Kidney capillary endothelial cell (primary cell): ENCODE data around the gene AMH.
"Not testable (repeated sequence)": the region's sequence is repeated elsewhere in the genome, so short reads cannot be mapped to it uniquely, and the experiment has no call there.

ENCODE experiments used
- DNase-seq: peaks from one replicate; pipeline ENCODE4 v3.0.0-alpha.2; 2018; ENCODE audit warnings: low spot score

Gene AMH

DNA sequence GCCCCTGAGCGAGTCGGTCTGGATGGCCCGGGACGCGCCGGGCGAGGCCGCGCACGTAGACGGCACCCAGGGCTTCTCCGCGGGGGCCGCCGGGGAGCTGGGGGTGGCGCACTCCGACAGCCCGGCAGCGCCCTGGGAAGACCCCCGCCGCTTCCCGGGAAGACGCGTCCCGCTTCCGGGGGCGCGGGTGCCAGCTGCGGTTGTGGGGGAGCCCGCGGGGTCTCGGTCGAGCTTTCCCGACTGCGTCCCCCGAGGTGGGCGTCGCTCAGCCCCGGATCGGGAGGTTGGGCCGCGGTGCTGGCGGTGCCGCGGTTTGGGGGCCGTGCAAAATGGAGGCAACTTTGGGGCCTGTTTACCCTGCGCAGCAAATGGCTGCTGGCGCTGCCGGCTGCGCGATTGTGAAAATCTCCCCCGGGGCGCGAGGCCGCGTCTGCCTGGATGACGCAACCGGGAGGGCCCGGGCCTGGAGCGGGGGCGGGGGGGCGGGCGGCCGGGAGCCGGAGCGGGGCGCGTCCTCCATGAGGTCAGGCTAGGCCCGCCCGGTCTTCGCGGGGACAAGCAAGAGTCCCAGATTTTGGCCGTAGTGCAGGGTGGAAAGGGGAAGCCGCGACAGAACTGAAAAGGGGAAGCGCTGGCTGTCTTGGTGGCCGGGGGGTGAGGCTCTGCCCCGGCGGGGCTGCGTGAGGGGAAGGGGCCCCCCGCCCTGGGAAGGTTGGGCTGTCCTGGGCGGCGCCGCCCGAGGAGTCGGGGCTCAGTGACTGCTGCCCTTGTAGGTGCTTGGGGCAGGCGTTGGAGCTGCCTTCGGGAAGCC, 21.5 kb downstream of the AMH start:
- DNase-seq = no peak

GRCh38 chr19:2271234-2272103, 22.3 kb downstream of the AMH start:
- DNase-seq = no peak

GRCh38 chr19:2273356-2274184, 24.4 kb downstream of the AMH start:
- peak; percentile 79 for DNase-seq

- DNase-seq = no peak
Measured at GRCh38 chr19:2274185-2274711, 25.1 kb downstream of the AMH start.

DNA sequence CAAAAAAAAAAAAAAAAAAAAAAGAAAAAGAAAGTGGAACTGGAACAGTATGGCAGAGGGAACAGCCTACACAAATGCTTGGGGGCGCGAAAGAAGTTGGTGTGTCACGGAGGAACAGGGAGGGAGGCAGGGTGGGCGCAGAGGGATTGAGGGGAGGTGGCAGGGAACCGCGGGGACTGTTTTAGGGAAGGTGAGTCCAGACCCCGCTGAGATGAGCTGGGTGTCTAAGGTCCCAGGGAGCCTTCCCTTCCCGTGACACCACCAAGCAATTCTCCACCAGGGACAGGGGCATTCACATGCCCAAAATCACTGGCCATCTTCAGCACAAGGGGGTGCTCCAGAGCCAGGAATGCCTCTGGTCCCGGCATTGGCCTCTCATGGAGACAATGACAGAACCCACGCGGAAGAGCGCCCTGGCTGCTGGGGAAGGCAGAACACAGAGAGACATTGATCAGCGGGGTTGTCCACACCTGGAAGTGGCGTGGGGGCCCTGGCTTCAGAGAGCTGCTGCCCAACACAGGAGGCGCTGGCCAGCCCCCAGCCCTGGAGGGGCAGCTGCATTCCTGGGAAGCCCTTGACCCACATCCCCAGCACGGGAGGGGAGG, 25.9 kb downstream of the AMH start:
- DNase-seq = no peak

- no peak for DNase-seq
Measured at GRCh38 chr19:2275588-2276428, 26.7 kb downstream of the AMH start.

GRCh38 chr19:2276429-2276986, 27.4 kb downstream of the AMH start:
- no peak for DNase-seq

DNA sequence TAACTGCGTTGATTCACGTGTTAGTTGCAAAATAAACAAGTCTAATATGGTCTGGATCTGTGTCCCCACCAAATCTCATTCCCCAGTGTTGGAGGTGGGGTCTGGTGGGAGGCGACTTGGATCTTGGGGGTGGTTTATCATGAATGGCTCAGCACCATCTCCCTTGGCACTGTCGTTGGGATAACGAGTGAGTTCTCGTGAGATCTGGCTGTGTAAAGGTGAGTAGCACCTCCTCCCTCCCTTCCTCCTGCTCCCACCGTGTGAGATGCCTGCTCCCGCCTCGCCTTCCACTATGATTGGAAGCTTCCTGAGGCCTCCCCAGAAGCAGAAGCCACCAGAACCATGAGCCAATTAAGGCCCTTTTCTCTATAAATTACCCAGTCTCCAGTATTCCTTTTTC, 28.0 kb downstream of the AMH start:
- no peak for DNase-seq

- DNase-seq = no peak
Measured at GRCh38 chr19:2278459-2279158, 29.5 kb downstream of the AMH start.

DNA sequence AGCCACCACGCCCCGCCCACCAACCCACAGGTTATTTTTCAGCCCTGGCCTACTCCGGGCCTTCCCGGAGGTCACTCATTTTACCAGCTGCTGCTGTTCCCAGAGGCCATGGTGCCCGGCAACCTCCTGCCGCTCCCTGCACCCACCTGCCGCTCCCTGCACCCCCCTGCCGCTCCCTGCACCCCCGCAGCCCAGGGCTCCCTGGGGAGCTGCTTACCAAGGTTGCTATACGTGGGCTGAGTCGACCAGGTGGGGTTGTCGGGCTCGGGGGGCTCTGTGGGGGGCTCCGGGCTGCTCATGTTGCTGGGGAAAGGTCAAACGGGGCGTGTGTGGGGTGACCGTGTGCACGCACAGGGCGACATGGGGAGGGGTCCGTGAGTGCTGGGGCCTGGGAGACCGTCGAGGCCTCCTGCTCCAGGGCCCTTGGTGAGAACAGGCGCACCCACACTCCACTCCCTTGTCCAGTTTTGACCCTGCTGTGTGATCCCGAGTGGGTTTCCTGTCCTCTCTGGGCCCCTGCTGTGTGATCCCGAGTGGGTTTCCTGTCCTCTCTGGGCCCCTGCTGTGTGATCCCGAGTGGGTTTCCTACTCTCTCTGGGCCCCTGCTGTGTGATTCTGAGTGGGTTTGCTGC, 31.6 kb downstream of the AMH start:
- no peak for DNase-seq

- DNase-seq = not testable (repeated sequence)
Measured at GRCh38 chr19:2281265-2282061, 32.3 kb downstream of the AMH start.

GRCh38 chr19:2282062-2282861, 33.1 kb downstream of the AMH start, which contains the start of gene PEAK3:
PEAK3 (minus strand) TSS chr19:2282175; CDS start chr19:2280931, 1,244 bp downstream.
- no peak for DNase-seq

DNA sequence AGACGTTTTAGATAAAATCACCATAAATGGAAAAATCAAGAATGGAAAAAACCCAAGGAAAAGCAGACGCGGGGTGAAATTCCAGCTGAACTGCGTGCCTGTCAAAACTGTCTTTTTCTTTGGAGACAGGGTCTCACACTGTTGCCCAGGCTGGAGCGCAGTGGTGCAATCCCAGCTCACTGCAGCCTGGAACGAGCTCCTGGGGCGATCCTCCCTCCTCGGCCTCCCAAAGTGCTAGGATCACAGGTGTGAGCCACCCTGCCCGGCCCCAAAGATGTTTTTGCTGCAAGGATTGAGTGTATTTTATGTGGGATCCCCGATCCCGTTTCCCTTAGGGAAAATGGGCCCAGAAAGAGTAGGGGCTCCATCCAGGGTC, 33.7 kb downstream of the AMH start:
- no peak for DNase-seq

- no peak for DNase-seq
Measured at GRCh38 chr19:2283835-2284507, 34.8 kb downstream of the AMH start.

DNA sequence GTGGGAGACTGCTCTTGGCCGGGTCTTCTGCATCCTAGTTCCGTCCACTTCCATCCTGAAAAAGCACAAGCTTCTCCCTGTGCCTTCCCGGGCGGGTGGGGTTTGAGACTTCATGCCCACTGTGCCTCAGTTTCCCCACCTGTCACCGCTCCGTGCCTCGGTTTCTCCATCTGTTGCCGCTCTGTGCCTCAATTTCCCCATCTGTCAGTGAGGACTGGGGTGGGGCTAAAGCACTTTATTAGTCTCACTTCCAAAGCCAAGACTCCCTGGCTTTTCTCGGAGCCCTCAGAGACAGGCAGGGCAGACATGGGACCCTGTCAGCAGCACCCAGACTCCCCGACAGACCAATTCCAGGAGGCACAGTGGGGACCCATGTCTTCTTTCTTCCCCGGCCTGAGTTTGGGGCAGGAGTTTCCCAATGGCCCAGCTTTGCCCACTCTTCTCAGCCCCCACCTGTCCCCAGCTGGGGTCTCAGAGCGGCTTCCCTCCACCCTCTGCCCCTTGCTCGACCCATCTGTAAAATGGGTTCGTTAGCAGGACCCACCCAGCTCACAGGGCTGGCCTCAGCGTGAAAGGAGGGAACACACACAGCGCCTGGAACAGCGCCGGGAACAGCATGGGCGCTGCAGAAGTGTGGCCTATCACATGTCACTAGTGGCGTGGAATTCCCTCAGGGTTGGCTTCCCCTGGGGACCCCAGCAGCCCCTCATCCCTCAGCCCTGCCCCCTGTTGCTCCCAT, 37.4 kb downstream of the AMH start:
- DNase-seq = no peak
